Measurements from ENCODE around the gene PXK. TPM values are rescaled to one million over a fixed set of nuclear protein-coding genes. Genes with fewer than 3 reads are reported as not detected.

PXK gene
- total RNA-seq, 3 donors from 2014 or later (not counting 1 experiment from before 2014, with no cell fraction given): 42.1 to 53.8 (median 48.9) TPM

DNA sequence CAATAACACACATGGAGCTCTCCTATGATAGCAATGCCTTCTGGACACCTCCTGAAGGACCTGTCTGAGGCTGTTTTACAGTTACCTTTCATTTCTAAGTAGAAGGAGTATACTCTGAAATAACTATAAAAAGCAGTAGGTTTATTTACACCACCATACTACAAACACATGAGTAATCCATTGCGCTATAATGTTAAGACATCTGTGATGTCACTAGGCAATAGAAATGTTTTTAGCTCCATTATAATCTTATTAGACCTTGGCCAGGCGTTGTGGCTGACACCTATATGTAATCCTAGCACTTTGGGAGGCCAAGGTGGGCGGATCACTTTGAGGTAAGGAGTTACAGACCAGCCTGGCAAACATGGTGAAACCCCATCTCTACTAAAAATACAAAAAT lies 24.7 kb downstream of the PXK start:
- no peaks in the 10 kb centered on the region for H3K9me3 ChIP-seq (ENCODE audit: control insufficient read depth, insufficient read depth, low read length)
- Mint-ChIP-seq H3K4me3 (peak overlapping the region; percentile 22), H3K27me3 (ENCODE audit: low read depth in 2 of 2) (no peaks in the 10 kb centered on the region), H3K4me1 (peaks cover 62 to 64% of the 10 kb centered on the region in 2 donors), H3K27ac (peak overlapping the region; percentile 65 to 74), H3K9me3 (no peaks in the 10 kb centered on the region), H3K36me3 (no peaks in the 10 kb centered on the region)
- H3K27ac ChIP-seq (ENCODE audit: low read length): peak overlapping the region; percentile 21
- WGBS (ENCODE audit: insufficient coverage): 58% methylated on average over 2 of the region's 3 CpGs
- TF ChIP-seq, protein P1, sequence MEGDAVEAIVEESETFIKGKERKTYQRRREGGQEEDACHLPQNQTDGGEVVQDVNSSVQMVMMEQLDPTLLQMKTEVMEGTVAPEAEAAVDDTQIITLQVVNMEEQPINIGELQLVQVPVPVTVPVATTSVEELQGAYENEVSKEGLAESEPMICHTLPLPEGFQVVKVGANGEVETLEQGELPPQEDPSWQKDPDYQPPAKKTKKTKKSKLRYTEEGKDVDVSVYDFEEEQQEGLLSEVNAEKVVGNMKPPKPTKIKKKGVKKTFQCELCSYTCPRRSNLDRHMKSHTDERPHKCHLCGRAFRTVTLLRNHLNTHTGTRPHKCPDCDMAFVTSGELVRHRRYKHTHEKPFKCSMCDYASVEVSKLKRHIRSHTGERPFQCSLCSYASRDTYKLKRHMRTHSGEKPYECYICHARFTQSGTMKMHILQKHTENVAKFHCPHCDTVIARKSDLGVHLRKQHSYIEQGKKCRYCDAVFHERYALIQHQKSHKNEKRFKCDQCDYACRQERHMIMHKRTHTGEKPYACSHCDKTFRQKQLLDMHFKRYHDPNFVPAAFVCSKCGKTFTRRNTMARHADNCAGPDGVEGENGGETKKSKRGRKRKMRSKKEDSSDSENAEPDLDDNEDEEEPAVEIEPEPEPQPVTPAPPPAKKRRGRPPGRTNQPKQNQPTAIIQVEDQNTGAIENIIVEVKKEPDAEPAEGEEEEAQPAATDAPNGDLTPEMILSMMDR (IDR thresholded peaks at IDR 0.05): no peak
- H3K4me3 ChIP-seq (ENCODE audit: low read length): no peak overlapping the region
- H3K27me3 ChIP-seq (ENCODE audit: control insufficient read depth, insufficient read depth, low read length): no peaks in the 10 kb centered on the region
- peaks cover 43% of the 10 kb centered on the region for H3K4me1 ChIP-seq (ENCODE audit: control insufficient read depth, insufficient read depth, low read length)
- intact Hi-C loops (cut with micrococcal nuclease): no loop called here
- ATAC-seq: peak in 2 of 3 donors; percentile 24 to 42
- no peak for DNase-seq
- no peaks in the 10 kb centered on the region for H3K36me3 ChIP-seq (ENCODE audit: control insufficient read depth, insufficient read depth, low read length)

DNA sequence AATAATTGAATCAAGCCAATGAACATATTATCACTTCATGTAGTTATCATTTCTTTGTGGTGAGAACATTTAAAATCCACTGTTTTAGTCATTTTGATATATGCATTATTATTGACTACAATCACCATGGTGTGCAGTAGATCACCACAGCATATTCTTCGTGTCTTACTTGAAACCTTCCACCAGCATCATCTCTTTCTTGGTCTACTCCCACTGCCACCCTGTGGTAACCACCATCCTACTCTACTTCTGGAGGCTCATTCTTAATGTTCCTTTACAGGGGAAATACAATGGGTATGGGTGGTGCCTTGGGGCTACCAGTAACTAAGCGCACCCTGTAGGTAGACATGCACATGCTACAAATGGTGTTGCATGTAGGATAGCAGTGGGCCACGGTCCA lies 25.4 kb downstream of the PXK start:
- peaks cover 40% of the 10 kb centered on the region for H3K4me1 ChIP-seq (ENCODE audit: control insufficient read depth, insufficient read depth, low read length)
- ATAC-seq (no peak), DNase-seq (no peak)
- no peaks in the 10 kb centered on the region for H3K27me3 ChIP-seq (ENCODE audit: control insufficient read depth, insufficient read depth, low read length)
- no peak overlapping the region for H3K4me3 ChIP-seq (ENCODE audit: low read length)
- Mint-ChIP-seq H3K4me3 (no peak overlapping the region), H3K27me3 (ENCODE audit: low read depth in 2 of 2) (no peaks in the 10 kb centered on the region), H3K4me1 (peaks cover 58 to 59% of the 10 kb centered on the region in 2 donors), H3K36me3 (no peaks in the 10 kb centered on the region), H3K27ac (peak overlapping the region; percentile 65 to 74), H3K9me3 (no peaks in the 10 kb centered on the region)
- no peaks in the 10 kb centered on the region for H3K36me3 ChIP-seq (ENCODE audit: control insufficient read depth, insufficient read depth, low read length)
- H3K27ac ChIP-seq (ENCODE audit: low read length): no peak overlapping the region
- no peaks in the 10 kb centered on the region for H3K9me3 ChIP-seq (ENCODE audit: control insufficient read depth, insufficient read depth, low read length)
- TF ChIP-seq, protein P1 (IDR thresholded peaks at IDR 0.05): no peak
- intact Hi-C loops (cut with micrococcal nuclease): no loop called here
- 93% methylated on average over 3 of the region's 3 CpGs for WGBS (ENCODE audit: insufficient coverage)

DNA sequence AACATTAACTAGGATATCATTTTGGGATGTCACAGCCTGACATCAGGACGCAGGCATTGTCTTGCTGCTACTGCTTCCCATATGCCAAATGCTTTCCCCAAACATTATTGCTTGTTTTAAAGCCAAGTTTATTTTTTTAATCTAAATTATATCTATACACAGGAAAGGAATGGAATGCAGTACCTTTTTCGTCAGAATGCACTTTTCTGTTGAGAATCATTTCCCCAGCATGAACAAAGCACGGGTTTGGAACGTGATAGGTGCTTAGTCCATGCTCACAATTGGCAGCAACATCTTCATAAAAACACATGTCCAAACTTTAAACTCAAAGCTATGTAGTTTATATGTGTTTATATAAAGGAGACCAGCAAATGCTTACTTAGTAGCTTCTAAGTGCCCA lies 26.1 kb downstream of the PXK start:
- Histone ChIP-seq H3K27me3 (ENCODE audit: control insufficient read depth, insufficient read depth, low read length) (no peaks in the 10 kb centered on the region), H3K4me3 (ENCODE audit: low read length) (no peak overlapping the region), H3K27ac (ENCODE audit: low read length) (no peak overlapping the region), H3K36me3 (ENCODE audit: control insufficient read depth, insufficient read depth, low read length) (no peaks in the 10 kb centered on the region), H3K4me1 (ENCODE audit: control insufficient read depth, insufficient read depth, low read length) (peaks cover 35% of the 10 kb centered on the region), H3K9me3 (ENCODE audit: control insufficient read depth, insufficient read depth, low read length) (no peaks in the 10 kb centered on the region)
- DNase-seq: no peak
- ATAC-seq: no peak
- H3K36me3 Mint-ChIP-seq: no peaks in the 10 kb centered on the region
- TF ChIP-seq, protein P1 (IDR thresholded peaks at IDR 0.05): no peak
- intact Hi-C loops (cut with micrococcal nuclease): no loop called here
- peaks cover 50 to 57% of the 10 kb centered on the region in 2 donors for H3K4me1 Mint-ChIP-seq
- peak overlapping the region in 1 of 2 donors; percentile 65 for H3K27ac Mint-ChIP-seq
- no peaks in the 10 kb centered on the region for H3K9me3 Mint-ChIP-seq
- no peak overlapping the region for H3K4me3 Mint-ChIP-seq
- no peaks in the 10 kb centered on the region for H3K27me3 Mint-ChIP-seq (ENCODE audit: low read depth in 2 of 2)
- WGBS (ENCODE audit: insufficient coverage): 98% methylated on average over 4 of the region's 4 CpGs

DNA sequence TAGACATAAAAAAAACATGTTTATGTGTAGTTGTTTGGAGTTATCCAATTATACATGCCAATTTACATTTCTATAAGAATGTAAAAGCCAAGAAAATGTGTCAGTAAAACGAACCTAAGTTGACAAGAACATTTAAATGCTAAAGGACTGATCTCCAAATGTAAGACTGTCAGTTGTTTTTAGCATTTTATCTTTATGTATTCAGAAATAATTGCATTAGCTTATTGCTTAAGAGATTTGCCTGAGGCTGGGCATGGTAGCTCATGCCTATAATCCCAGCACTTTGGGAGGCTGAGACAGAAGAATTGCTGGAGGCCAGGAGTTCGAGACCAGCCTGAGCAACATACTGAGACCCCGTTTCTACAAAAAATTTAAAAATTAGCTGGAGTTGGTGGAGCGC lies 26.9 kb downstream of the PXK start:
- Histone ChIP-seq H3K27ac (ENCODE audit: low read length) (no peak overlapping the region), H3K36me3 (ENCODE audit: control insufficient read depth, insufficient read depth, low read length) (no peaks in the 10 kb centered on the region), H3K4me1 (ENCODE audit: control insufficient read depth, insufficient read depth, low read length) (peaks cover 27% of the 10 kb centered on the region), H3K9me3 (ENCODE audit: control insufficient read depth, insufficient read depth, low read length) (no peaks in the 10 kb centered on the region), H3K4me3 (ENCODE audit: low read length) (no peak overlapping the region), H3K27me3 (ENCODE audit: control insufficient read depth, insufficient read depth, low read length) (no peaks in the 10 kb centered on the region)
- ATAC-seq (no peak), DNase-seq (no peak)
- H3K4me1 Mint-ChIP-seq: peaks cover 47 to 52% of the 10 kb centered on the region in 2 donors
- H3K27me3 Mint-ChIP-seq (ENCODE audit: low read depth in 2 of 2): no peaks in the 10 kb centered on the region
- TF ChIP-seq, protein P1 (IDR thresholded peaks at IDR 0.05): no peak
- H3K27ac Mint-ChIP-seq: no peak overlapping the region
- 95% methylated on average over 4 of the region's 4 CpGs for WGBS (ENCODE audit: insufficient coverage)
- intact Hi-C loops (cut with micrococcal nuclease): no loop called here
- no peak overlapping the region for H3K4me3 Mint-ChIP-seq
- no peaks in the 10 kb centered on the region for H3K9me3 Mint-ChIP-seq
- H3K36me3 Mint-ChIP-seq: no peaks in the 10 kb centered on the region
